HepG2 (cell line): ENCODE results near the gene PPRC1. TPM values are rescaled to one million over a fixed set of nuclear protein-coding genes. Genes with fewer than 3 reads are reported as not detected.

Experiments used
- AHR ChIP-seq: IDR thresholded peaks from 2 replicates; pipeline ENCODE4 v1.6.1; 2018; ENCODE audit warnings: missing genetic modification reagents, missing compliant biosample characterization
- ARNTL ChIP-seq: sonication (generic); formaldehyde crosslinking; IDR thresholded peaks from 2 replicates; pipeline ENCODE4 v1.4.0; 2020; ENCODE audit warnings: mild to moderate bottlenecking, missing genetic modification reagents
- BCL3 ChIP-seq: sonication (generic); formaldehyde crosslinking; IDR thresholded peaks from 2 replicates; pipeline ENCODE4 v1.5.1; 2020; ENCODE audit warnings: mild to moderate bottlenecking, missing genetic modification reagents, moderate library complexity
- CCAR2 ChIP-seq: fragments of 200-400 bp; formaldehyde crosslinking; optimal IDR thresholded peaks from 2 replicates; pipeline ENCODE3; 2018; ENCODE audit warnings: low read depth, mild to moderate bottlenecking, low read length, moderate library complexity
- DR1 ChIP-seq: sonication (generic); formaldehyde crosslinking; IDR thresholded peaks from 2 replicates; pipeline ENCODE4 v1.8.0; 2021; ENCODE audit warnings: mild to moderate bottlenecking, missing genetic modification reagents, inconsistent platforms
- FOXK1 ChIP-seq: sonication (generic); formaldehyde crosslinking; IDR thresholded peaks from 2 replicates; pipeline ENCODE4 v1.4.0; 2020; ENCODE audit warnings: low read depth, missing genetic modification reagents, borderline replicate concordance
- GATAD2A ChIP-seq: IDR thresholded peaks from 2 replicates; pipeline ENCODE4 v1.6.1; 2016
- MYPOP ChIP-seq: sonication (generic); formaldehyde crosslinking; IDR thresholded peaks from 2 replicates; pipeline ENCODE4 v1.8.1; 2023; ENCODE audit warnings: mild to moderate bottlenecking, moderate library complexity, missing genetic modification reagents
- NCOA5 ChIP-seq: sonication (generic); formaldehyde crosslinking; IDR thresholded peaks from 2 replicates; pipeline ENCODE4 v1.4.0; 2020; ENCODE audit warnings: missing genetic modification reagents
- PHF8 ChIP-seq: sonication (generic); formaldehyde crosslinking; IDR thresholded peaks from 2 replicates; pipeline ENCODE4 v1.5.0; 2020; ENCODE audit warnings: missing genetic modification reagents
- POGK ChIP-seq: sonication (generic); formaldehyde crosslinking; conservative IDR thresholded peaks from 2 replicates; pipeline ENCODE4 v1.8.0; 2022; ENCODE audit warnings: mild to moderate bottlenecking, moderate library complexity, missing genetic modification reagents
- RBFOX2 ChIP-seq: fragments of 200-400 bp; formaldehyde crosslinking; IDR thresholded peaks from 2 replicates; pipeline ENCODE4 v1.6.1; 2017; ENCODE audit warnings: low read depth, mild to moderate bottlenecking, low read length
- TIGD3 ChIP-seq: sonication (generic); formaldehyde crosslinking; IDR thresholded peaks from 2 replicates; pipeline ENCODE4 v1.5.1; 2020; ENCODE audit warnings: mild to moderate bottlenecking, missing genetic modification reagents, borderline replicate concordance
- ZBTB33 ChIP-seq: sonication (generic); formaldehyde crosslinking; IDR thresholded peaks from 2 replicates; pipeline ENCODE4 v1.4.0; 2020; ENCODE audit warnings: missing genetic modification reagents
- ZBTB46 ChIP-seq: sonication (generic); formaldehyde crosslinking; IDR thresholded peaks from 2 replicates; pipeline ENCODE4 v1.4.0; 2020; ENCODE audit warnings: mild to moderate bottlenecking, missing genetic modification reagents, borderline replicate concordance
- ZKSCAN1 ChIP-seq: fragments of 150-350 bp; IDR thresholded peaks from 2 replicates; pipeline ENCODE4 v1.6.1; 2014; ENCODE audit warnings: low read length
- ZNF547 ChIP-seq: sonication (generic); formaldehyde crosslinking; IDR thresholded peaks from 2 replicates; pipeline ENCODE4 v1.5.1; 2020; ENCODE audit warnings: mild to moderate bottlenecking, missing genetic modification reagents
- ZNF720 ChIP-seq: sonication (generic); formaldehyde crosslinking; IDR thresholded peaks from 2 replicates; pipeline ENCODE4 v1.4.0; 2020; ENCODE audit warnings: missing genetic modification reagents
- ZNF782 ChIP-seq: sonication (generic); formaldehyde crosslinking; IDR thresholded peaks from 2 replicates; pipeline ENCODE4 v1.4.0; 2020; ENCODE audit warnings: missing genetic modification reagents, mild to moderate bottlenecking, borderline replicate concordance
- polyA plus RNA-seq, 8 experiments: library from polyadenylated mRNA; depleted of rRNA in 3 of 8; stranded (reverse) in 7 of 8; unstranded in 1 of 8; fragments of >200 nt; fragmentation: Illumina TruSeq in 4 of 8; extraction: Trizol in 4 of 8; gene quantifications; 2 replicates each; pipeline versions ENCODE4 v1.2.1 to v1.2.3, GENCODE V29; 2011 to 2016; ENCODE audit warnings: low read depth in 4 of 8, missing spikeins in 1 of 8, mixed read lengths in 1 of 8; ENCODE audit not compliant: insufficient read depth in 1 of 8
- total RNA-seq, 5 experiments: library from RNA; depleted of rRNA; stranded (reverse); fragments of >200 nt; fragmentation: Illumina TruSeq; extraction: Trizol; gene quantifications; 2 replicates each; pipeline ENCODE4 v1.2.3, GENCODE V29; 2016; ENCODE audit warnings: low read depth in 1 of 5

Gene PPRC1
- total and polyA plus RNA-seq, 2 of the 13 experiments (the other 11 are each of a cell fraction or from before 2014, with no cell fraction given): 18.7 to 24.2 TPM

GRCh38 chr10:102152545-102152890, 19.7 kb downstream of the PPRC1 start (continued):
- TF ChIP-seq ARNTL (CRISPR knock-in tag) (peak; percentile 8; the same call in 1 of the 2 replicates), POGK (CRISPR knock-in tag) (no peak), GATAD2A (CRISPR knock-in tag) (no peak), FOXK1 (CRISPR knock-in tag) (no peak), ZNF547 (CRISPR knock-in tag) (peak; percentile 76), PHF8 (peak; percentile 52), ZBTB33 (no peak), DR1 (peak; percentile 7; the same call in 1 of the 2 replicates), AHR (CRISPR knock-in tag) (no peak), MYPOP (CRISPR knock-in tag) (peak; percentile 3; the same call in 1 of the 2 replicates), ZNF720 (no peak), ZKSCAN1 (no peak), NCOA5 (no peak), RBFOX2 (no peak), CCAR2 (no peak), ZBTB46 (CRISPR knock-in tag) (no peak), ZNF782 (no peak), TIGD3 (CRISPR knock-in tag) (no peak), BCL3 (CRISPR knock-in tag) (peak; percentile 35; the same call in 1 of the 2 replicates)
